NCI-H146 (cell line): ENCODE results near the gene MAP3K5.
"Not testable (repeated sequence)": the region's sequence is repeated elsewhere in the genome, so short reads cannot be mapped to it uniquely, and the experiment has no call there.

Source experiments
- DNase-seq: peaks from one replicate; lab custom pipeline; 2025; lab: John Stamatoyannopoulos, UW

The MAP3K5 gene

DNA sequence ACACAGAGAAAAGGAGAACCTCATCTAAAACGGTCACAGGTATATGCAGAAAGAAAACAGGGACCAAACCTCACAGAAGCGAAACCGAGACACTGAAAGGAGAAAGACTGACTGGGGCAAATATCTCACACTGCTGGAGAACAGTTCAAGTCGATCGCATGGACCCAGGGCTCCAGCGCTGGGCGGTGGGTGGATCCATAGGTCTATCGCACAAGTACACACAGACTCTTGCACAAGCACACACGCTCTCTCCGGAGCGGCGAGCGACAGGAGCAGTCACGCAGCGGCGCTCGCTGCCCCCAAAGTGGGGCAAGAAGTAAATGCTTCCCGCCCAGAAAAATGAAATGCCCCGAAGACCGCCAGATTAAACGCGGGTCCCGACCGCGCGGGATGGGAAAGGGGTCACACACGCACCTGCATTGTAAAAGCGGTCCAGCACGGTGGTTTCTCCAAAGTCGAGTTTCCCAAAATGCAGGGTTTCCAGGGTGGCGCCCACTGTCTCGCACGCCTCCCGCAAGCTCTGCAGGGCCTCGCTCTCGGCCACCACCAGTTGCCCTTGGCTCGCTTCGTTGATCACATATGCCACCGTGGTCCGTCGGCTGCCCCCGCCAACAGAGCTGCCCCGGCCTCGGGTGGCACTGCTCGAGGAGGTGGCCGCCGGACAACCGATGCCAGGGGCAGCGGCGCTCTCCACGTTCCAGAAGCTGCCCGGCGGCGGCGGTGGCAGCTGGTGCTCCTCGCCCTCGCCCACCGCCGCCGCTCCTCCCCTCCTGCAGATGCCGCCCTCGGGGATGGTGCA lies 782 bp downstream of the MAP3K5 start:
- DNase-seq, result peak; percentile 82

- no peak for DNase-seq
Measured at GRCh38 chr6:136790411-136791295, 1.6 kb downstream of the MAP3K5 start.

DNA sequence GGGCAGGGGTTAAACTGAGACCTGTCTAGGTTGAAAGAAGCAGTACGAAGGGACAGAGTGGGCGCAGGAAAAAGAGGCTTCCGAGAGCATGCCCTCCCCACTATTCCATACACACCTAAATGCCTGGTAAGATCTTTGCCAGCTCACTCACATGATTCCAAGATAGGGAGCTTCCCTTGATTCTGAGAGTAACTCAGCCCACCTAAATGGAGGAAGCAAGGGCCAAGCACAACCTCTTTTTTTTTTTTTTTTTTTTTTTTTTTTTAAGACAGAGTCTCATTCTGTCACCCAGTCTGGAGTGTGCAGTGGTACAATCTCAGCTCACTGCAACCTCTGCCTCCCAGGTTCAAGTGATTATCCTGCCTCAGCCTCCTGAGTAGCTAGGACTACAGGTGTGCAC lies 2.8 kb downstream of the MAP3K5 start:
- DNase-seq, result not testable (repeated sequence)

GRCh38 chr6:136788069-136788902 lies 4.0 kb downstream of the MAP3K5 start:
- DNase-seq, result no peak

- DNase-seq, result no peak
Measured at GRCh38 chr6:136787726-136788068, 4.6 kb downstream of the MAP3K5 start.

DNA sequence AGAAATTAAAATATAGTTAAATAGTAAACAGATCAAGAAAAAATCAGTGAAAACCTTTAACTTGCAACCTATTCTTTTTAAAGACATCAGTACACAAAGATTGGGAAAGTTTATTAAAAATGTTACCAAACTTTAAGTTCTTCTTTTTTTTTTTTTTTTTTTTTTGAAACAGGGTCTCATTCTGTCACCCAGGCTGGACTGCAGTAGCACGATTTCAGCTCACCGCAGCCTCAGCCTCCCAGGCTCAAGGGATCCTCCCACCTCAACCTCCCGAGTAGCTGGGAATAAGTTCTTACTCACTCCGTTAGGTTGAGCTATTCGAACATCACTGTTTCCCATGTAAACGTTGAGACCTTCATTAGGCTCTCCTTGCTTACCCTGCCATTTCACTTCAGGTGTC lies 5.6 kb downstream of the MAP3K5 start:
- no peak for DNase-seq

GRCh38 chr6:136784910-136785746 lies 7.1 kb downstream of the MAP3K5 start:
- no peak for DNase-seq

- no peak for DNase-seq
Measured at GRCh38 chr6:136784271-136784664, 8.0 kb downstream of the MAP3K5 start.

GRCh38 chr6:136783495-136784270 lies 8.6 kb downstream of the MAP3K5 start:
- no peak for DNase-seq

DNA sequence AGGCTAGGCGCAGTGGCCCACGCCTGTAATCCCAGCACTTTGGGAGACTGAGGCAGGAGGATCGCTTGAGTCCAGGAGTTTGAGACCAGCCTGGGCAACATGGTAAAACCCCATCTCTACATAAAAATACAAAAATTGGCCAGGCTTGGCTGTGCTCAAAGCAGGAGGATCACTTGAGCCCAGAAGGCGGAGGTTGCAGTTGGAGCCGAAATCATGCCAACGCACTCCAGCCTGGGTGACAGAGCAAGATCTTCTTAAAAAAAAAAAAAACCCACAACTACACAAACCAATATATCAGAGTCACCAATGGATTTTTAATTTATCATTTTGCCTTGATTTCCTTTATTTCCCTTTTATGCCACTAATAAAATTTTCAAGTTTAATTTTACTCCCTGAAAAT lies 9.3 kb downstream of the MAP3K5 start:
- DNase-seq, result no peak

DNA sequence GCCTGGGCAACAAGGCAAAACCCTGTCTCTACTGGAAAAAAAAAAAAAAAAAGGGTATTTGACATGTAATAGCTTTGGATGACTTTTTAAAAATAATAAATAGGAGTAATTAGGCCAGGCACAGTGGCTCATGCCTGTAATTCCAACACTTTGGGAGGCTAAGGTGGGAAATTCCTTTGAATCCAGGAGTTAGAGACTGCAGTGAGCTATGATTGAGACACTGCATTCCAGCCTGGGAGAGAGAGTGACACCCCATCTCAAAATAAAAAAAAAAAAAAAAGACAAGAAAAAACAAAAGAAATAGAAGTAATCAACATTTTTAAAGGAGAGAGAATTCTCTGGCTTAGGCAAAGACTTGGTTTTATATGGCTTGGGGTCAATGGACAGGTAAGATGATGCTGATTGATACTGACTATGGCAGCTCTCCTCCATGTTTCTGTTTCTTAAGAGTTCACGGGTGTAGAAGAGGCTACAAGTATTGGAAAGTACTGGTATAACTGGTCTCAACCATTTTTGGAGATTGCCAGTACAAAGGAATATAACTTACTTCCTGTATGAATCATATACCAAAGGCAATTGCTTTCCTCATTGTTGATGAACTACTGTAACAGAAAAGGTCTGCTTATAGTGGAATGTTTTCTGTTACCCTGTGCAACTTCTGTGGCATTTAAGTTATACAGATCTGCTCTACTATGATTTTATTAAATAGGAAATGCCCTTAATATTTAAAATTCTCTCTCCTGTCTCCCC lies 10.1 kb downstream of the MAP3K5 start:
- DNase-seq, result no peak

- DNase-seq, result no peak
Measured at GRCh38 chr6:136780972-136781371, 11.3 kb downstream of the MAP3K5 start.

GRCh38 chr6:136779682-136780081 lies 12.6 kb downstream of the MAP3K5 start:
- DNase-seq, result no peak

GRCh38 chr6:136777651-136778050 lies 14.6 kb downstream of the MAP3K5 start:
- no peak for DNase-seq

- DNase-seq, result no peak
Measured at GRCh38 chr6:136775548-136775947, 16.7 kb downstream of the MAP3K5 start.

DNA sequence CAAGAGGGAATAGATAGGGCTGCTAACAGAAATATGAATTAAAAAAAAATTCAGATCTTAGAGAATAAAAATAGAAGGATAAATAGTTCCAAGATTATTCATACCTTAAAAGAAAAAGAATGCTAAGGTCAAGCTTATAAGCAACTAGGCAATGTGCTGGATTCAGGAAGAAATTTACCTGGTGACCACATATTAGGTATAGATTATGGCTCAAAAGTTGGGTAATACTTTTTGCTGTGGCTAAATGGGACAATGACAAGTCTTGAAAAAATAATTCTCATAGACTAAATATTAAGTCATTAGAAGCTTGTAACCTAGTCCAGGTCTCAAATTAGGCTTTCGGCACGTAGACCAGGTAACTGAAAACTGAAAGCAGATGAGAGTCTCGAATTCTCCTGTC lies 17.2 kb downstream of the MAP3K5 start:
- DNase-seq, result no peak

DNA sequence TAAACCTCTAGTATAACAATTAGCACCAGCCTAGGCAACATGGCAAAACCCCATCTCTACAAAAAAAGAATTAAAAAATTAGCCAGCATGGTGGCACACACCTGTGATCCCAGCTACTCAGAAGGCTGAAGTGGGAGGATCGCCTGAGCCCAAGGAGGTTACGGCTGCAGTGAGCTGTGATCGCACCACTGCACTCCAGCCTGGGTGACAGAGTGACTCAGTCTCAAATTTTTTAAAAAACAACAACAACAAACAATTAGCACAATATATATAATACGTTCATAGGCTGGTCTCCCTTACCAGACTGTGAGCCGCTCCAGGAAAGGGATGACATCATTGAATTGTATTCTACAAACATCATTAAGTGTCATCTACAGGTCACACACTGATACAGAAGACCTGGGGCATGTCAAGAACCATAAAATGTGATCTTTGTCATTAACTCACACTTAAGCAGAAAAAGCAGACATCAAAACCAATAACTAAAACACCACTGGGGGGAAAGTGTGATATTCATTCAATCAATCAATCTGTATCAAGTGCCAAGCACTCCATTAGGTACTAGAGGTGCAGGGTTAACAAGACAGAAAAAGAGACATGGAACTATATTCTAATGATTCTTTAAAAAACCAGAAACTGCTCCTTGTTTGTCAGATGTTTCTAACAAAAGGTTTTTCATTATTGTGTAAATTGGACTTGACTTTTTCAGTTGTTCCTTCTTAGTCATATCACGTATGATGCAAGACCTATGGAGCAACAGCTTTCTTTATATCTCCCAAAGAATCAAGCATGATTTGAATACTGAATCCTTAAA lies 17.8 kb downstream of the MAP3K5 start:
- DNase-seq, result no peak

DNA sequence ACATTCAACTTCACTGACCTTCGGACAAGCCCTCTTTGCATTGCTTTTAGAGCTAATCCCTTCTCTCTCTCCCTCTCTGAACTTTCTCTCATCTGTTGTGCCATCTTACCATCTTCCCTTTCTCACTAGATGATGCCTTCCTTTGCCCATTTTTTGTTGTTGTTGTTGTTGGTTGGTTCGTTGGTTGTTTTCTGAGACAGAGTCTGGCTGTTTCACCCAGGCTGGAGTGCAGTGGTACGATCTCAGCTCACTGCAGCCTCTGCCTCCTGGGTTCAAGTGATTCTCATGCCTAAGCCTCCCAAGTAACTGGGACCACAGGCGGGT lies 18.8 kb downstream of the MAP3K5 start:
- DNase-seq, result no peak
